Stomach (tissue), 9 donors: ENCODE results near the gene CHST11. TPM values are rescaled to one million over a fixed set of nuclear protein-coding genes. Genes with fewer than 3 reads are reported as not detected.

Experiments used
- DNase-seq, 2 donors: peaks; one replicate each; pipeline versions ENCODE4 v3.0.0 to v3.0.0-alpha.2; 2013 to 2019
- H3K27ac ChIP-seq, 5 donors: fragments of 200-600 bp in 4 of 5; sonication (generic) in 4 of 5; one replicate each; pipeline ENCODE4 v1.5.1; 2013 to 2019; ENCODE audit warnings: mild to moderate bottlenecking in 1 of 5, moderate library complexity in 1 of 5
- H3K27me3 ChIP-seq, 3 donors: fragments of 200-600 bp; sonication (generic); one replicate each; pipeline ENCODE4 v1.5.1; 2017 to 2019; ENCODE audit warnings: mixed run types in 1 of 3
- H3K36me3 ChIP-seq, 4 donors: fragments of 200-600 bp; sonication (generic); 1 replicate in 3 of 4; 2 replicates in 1 of 4; pipeline ENCODE4 v1.5.1; 2016 to 2019
- H3K4me1 ChIP-seq, 4 donors: fragments of 200-600 bp; sonication (generic); one replicate each; pipeline ENCODE4 v1.5.1; 2016 to 2019
- H3K4me3 ChIP-seq, 4 donors: fragments of 200-600 bp; sonication (generic) in 3 of 4; one replicate each; pipeline ENCODE4 v1.5.1; 2016 to 2019; ENCODE audit warnings: mild to moderate bottlenecking in 1 of 4
- H3K9me3 ChIP-seq, 4 donors: fragments of 200-600 bp; sonication (generic); one replicate each; pipeline ENCODE4 v1.5.1; 2016 to 2019
- EP300 ChIP-seq: sonication (generic); formaldehyde crosslinking; IDR thresholded peaks from one replicate; pipeline ENCODE4 v1.6.1; 2017; ENCODE audit warnings: antibody characterized with exemption
- POLR2A ChIP-seq, 4 donors: fragments of 450-650 bp; IDR thresholded peaks; one replicate each; pipeline ENCODE4 v1.6.1; 2016; ENCODE audit warnings: antibody characterized with exemption in 4 of 4, control low read depth in 2 of 4, mild to moderate bottlenecking in 1 of 4, moderate library complexity in 1 of 4
- POLR2AphosphoS5 ChIP-seq, 3 donors: sonication (generic); formaldehyde crosslinking; IDR thresholded peaks; one replicate each; pipeline ENCODE4 v1.6.1; 2016; ENCODE audit warnings: antibody characterized with exemption in 3 of 3
- WGBS, 5 donors: extraction: QIAGEN DNeasy Blood & Tissue Kit in 3 of 5; methylation state at CpG; one replicate each; pipeline versions ENCODE4 v1.1.5 to v1.1.7; 2013 to 2018; 5-methylcytosine and 5-hydroxymethylcytosine counted together
- intact Hi-C: fragments of 100-400 bp; cut with DNase I; formaldehyde crosslinking; loops from one replicate; pipeline ENCODE4 v1.15.1; 2023; ENCODE audit warnings: low total_unique reads
- polyA plus RNA-seq, 3 donors: library from polyadenylated mRNA; stranded (reverse); fragments of 200-250 nt; gene quantifications; one replicate each; pipeline ENCODE4 v1.2.3, GENCODE V29; 2013
- total RNA-seq, 5 donors: library from RNA; depleted of rRNA; stranded (reverse); fragments of >200 nt; gene quantifications; one replicate each; pipeline versions ENCODE4 v1.1.0 to v1.2.3, GENCODE V29; 2014 to 2016
- TF ChIP-seq, protein P1 (sequence below), 7 experiments: fragments of 450-650 bp in 4 of 7; fragments of 200-600 bp in 3 of 7; sonication (generic) in 3 of 7; IDR thresholded peaks; one replicate each; pipeline ENCODE4 v1.5.1; 2016 to 2019; ENCODE audit warnings: antibody characterized with exemption in 7 of 7, control low read depth in 2 of 7, mild to moderate bottlenecking in 1 of 7
- donor health status: healthy with polysubstance abuse.
- donor health status: Bipolar disorder and iron deficiency.
- donor health status: healthy.

The CHST11 gene
- total and polyA plus RNA-seq, 8 donors, result 2.3 to 192 (median 18.6) TPM

DNA sequence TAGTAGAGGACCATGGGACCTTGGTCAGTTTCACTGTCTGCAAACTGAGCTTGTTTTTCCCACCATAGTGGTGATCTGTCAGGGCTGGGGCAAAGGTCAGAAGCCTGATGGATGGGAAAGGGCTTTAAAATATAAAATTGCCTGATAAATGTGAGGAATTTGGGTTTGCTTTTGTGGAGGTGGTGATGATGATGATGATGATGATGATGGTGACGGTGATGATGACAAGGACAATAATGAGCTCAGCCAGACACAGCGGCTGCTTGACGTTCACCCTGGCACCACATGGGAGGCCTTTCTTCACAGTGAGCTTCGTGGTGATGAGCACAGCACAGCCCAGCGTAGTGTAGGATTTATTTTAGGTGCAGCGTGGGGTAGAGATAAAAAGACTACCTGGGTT, 257.6 kb downstream of the CHST11 start:
- 94 to 98% (median 95%) methylated on average over 6 of the region's 6 CpGs for WGBS, 5 donors
- no peak for TF ChIP-seq POLR2A (IDR thresholded peaks at IDR 0.05)
- no peak for TF ChIP-seq EP300
- no peak for TF ChIP-seq POLR2AphosphoS5 (IDR thresholded peaks at IDR 0.05)
- TF ChIP-seq, protein P1, sequence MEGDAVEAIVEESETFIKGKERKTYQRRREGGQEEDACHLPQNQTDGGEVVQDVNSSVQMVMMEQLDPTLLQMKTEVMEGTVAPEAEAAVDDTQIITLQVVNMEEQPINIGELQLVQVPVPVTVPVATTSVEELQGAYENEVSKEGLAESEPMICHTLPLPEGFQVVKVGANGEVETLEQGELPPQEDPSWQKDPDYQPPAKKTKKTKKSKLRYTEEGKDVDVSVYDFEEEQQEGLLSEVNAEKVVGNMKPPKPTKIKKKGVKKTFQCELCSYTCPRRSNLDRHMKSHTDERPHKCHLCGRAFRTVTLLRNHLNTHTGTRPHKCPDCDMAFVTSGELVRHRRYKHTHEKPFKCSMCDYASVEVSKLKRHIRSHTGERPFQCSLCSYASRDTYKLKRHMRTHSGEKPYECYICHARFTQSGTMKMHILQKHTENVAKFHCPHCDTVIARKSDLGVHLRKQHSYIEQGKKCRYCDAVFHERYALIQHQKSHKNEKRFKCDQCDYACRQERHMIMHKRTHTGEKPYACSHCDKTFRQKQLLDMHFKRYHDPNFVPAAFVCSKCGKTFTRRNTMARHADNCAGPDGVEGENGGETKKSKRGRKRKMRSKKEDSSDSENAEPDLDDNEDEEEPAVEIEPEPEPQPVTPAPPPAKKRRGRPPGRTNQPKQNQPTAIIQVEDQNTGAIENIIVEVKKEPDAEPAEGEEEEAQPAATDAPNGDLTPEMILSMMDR (IDR thresholded peaks at IDR 0.05), result no peak
- no peak for DNase-seq
- H3K4me1 ChIP-seq, result peaks cover 19 to 69% (median 49%) of the 10 kb centered on the region in 4 donors
- intact Hi-C loops, result loop anchor here (10.0 kb wide), 1 partner anchor 80 kb away; no protein-coding TSS in a partner anchor
- H3K27me3 ChIP-seq, result no peaks in the 10 kb centered on the region
- H3K9me3 ChIP-seq, result no peaks in the 10 kb centered on the region
- H3K36me3 ChIP-seq, result no peaks in the 10 kb centered on the region
- no peak overlapping the region for H3K27ac ChIP-seq
- no peak overlapping the region for H3K4me3 ChIP-seq

DNA sequence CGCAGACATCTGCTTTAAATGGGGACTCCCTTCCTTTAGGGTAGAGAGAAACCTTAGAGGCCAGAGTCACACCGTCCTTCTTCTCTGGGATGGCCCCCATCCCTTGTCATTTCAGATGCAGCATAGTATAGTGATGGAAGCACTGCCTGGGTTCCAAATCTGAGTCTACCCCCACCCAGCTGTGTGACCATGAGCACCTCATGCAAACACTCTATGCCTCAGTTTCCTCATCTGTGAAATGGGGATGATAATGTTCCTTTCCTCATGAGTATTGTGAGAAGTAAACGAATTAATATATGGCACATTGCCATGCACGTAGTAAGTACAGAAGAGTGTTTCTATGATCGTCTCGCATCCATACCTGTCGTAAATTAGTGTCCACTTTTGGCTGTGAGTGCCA, 259.4 kb downstream of the CHST11 start:
- no peak overlapping the region for H3K4me3 ChIP-seq
- H3K36me3 ChIP-seq, result no peaks in the 10 kb centered on the region
- H3K4me1 ChIP-seq, result peaks cover 31 to 69% (median 48%) of the 10 kb centered on the region in 4 donors
- intact Hi-C loops, result loop anchor here (10.0 kb wide), 1 partner anchor 79 kb away; no protein-coding TSS in a partner anchor
- TF ChIP-seq EP300 (no peak), POLR2A (IDR thresholded peaks at IDR 0.05) (no peak), POLR2AphosphoS5 (IDR thresholded peaks at IDR 0.05) (no peak)
- TF ChIP-seq, protein P1 (IDR thresholded peaks at IDR 0.05), result no peak
- no peaks in the 10 kb centered on the region for H3K27me3 ChIP-seq
- H3K9me3 ChIP-seq, result no peaks in the 10 kb centered on the region
- no peak for DNase-seq
- 93 to 95% (median 94%) methylated on average over 7 of the region's 7 CpGs for WGBS, 5 donors
- no peak overlapping the region for H3K27ac ChIP-seq

DNA sequence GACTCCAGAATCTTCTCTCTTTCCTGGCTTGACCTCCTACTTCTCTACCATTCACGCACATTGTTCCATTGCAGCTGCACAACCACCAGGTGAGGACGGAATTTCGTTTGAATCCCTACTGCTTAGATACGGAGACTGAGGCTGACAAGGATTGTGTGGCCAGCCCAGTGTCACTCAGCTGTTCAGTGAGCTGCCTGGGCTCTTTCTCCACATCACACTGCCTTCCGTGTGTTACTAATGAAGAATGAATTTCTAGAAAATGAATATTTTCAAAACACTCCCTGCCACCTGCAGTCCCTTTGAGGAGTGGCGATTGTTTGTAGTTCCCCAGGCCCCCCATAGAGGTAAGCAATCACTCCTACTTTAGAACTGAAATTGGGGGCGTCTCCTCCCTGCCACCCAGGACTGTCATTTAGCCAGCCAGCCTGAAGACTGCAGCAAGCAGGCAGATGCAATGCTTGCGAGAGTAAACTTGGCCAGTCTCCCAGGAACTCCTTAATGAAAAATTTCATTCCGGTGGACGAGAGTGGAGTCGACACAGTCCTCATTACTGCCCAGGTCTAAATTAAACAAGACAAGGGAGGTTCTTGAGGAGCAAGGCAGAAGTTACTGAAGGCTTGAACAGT, 261.7 kb downstream of the CHST11 start:
- Histone ChIP-seq H3K27ac (peak overlapping the region in 3 of 5 donors; percentile 26 to 82 (median 42)), H3K36me3 (no peaks in the 10 kb centered on the region), H3K4me3 (no peak overlapping the region), H3K27me3 (no peaks in the 10 kb centered on the region), H3K4me1 (peaks cover 16 to 56% (median 36%) of the 10 kb centered on the region in 4 donors), H3K9me3 (no peaks in the 10 kb centered on the region)
- WGBS, 5 donors, result 40 to 55% (median 49%) methylated on average over 11 of the region's 11 CpGs
- DNase-seq, result peak in 1 of 2 donors; percentile 69
- TF ChIP-seq, protein P1 (IDR thresholded peaks at IDR 0.05), result no peak
- TF ChIP-seq POLR2AphosphoS5 (IDR thresholded peaks at IDR 0.05), result peak in 1 of 3 donors; percentile 18
- intact Hi-C loops, result loop anchor here (10.0 kb wide), 1 partner anchor 76 kb away; no protein-coding TSS in a partner anchor

DNA sequence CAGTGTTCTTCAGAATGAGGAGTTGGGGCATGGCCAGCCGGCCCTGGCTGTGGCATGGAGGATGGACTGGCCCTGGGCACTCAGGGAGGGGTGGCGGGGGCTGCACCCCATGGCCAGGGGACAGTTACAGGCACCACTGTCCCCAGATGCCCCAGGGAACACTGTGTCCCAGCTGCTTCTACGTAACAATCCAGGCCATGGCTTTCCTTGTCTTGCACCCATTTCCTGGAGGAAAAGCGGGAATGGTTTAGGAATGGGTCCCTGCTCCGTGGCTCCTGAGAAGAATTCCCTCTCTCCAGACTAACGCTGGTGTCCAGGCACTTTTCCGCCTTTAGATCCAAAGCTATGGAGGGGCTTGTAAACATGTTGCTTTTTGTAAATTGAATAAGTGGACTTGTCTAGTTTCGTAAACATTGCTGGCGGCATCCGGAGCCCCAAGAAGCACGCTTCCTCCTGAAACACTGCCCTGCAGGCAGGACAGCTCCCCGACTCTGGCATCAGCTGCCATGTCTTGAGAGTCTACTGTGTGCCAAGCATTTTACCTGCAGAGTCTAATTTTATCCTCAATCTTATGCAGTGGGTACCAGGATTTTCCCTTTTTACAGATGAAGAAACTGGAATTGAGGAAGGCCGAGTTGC, 263.1 kb downstream of the CHST11 start:
- Histone ChIP-seq H3K27me3 (no peaks in the 10 kb centered on the region), H3K4me1 (peaks cover 12 to 51% (median 33%) of the 10 kb centered on the region in 4 donors), H3K36me3 (no peaks in the 10 kb centered on the region), H3K4me3 (peak overlapping the region; percentile 14 to 30 (median 19)), H3K9me3 (no peaks in the 10 kb centered on the region), H3K27ac (peak overlapping the region; percentile 48 to 82 (median 77))
- intact Hi-C loops, result loop anchor here (10.0 kb wide), 2 partner anchors 75 to 335 kb away; no protein-coding TSS in a partner anchor
- whole genome bisulfite sequencing, 5 donors, result 65 to 82% (median 78%) methylated on average over 13 of the region's 13 CpGs
- TF ChIP-seq, protein P1 (IDR thresholded peaks at IDR 0.05), result no peak
- TF ChIP-seq POLR2AphosphoS5 (IDR thresholded peaks at IDR 0.05) (no peak), EP300 (no peak), POLR2A (IDR thresholded peaks at IDR 0.05) (no peak)
- no peak for DNase-seq
